Endothelial cell of hepatic sinusoid (primary cell): ENCODE data around the gene P2RX3.

Experiments
- in situ Hi-C: cut with HindIII; loops from 2 replicates; pipeline ENCODE4 v1.10.0; 2017; ENCODE audit warnings: low sequenced_read_pairs

P2RX3 gene

DNA sequence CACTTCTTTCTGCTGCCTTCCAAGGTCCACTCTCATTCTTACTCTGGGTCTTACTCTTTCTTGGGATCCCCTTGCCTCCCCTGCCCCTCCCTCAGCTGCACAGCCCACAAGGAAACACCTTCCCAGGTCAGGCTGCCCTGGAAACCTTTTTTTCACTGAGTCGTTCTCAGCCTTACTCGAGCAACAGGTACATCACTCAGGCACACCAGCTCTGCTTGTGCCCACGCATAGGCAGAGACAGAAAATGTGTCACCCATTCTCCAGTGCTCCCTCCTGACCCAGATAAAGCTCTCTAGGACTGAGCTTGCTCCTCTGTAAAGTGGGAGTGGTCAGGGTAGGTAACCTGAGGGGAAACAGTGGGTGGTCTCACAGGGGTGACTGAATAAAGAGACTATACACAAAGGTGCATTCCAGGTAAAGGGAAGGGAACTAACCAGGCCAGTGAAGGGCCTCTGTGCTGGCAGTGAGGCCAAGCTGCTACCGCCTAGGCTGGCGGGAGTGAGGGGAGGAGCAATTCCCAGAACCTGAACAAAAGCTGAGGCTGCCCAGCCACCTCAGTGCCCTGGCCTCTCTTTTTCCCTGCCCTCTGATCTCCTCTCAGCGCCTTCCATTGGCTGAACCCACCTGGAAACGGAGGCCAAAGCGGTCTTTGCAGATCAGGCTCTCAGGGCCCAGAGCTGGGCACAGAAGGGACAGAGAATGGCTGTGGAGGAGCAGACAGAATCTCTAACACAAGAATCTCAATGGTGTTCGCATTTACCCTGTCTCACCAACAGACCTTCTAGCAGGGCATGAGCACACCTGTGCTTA lies 26.9 kb downstream of the P2RX3 start:
- in situ Hi-C loops, result no loop called here

DNA sequence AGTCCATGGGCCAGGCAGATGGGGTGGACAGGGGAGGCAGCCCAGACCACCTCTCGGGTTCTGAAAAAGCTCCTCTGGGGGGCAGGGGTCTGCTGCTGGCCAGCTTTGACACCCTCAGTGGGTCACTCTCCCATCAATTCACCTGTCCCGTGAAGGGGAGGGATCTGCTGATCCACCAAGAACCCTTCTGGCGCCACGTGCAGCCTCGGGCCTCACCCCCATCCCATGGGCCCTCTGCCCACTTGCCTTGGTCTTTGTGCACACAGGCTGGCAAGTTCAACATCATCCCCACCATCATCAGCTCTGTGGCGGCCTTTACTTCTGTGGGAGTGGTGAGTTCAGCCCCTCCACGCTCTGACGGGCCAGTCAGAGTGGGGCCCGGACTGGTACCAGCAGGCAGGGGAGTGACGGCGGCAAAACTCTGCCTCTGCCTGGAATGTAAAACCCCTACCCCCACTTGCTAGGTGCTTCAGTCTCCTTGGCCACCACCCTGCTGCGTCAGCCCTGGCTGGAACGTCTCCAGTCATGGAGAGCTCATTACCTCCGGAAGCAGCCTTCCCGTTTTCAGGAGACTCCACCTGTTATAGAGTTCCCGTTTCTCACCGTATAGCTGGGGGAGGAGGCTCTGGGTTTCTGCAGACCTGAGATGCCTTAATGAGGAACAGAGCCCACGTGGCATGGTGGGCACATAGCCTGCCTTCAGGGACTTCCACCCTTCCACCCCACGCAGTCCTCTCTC lies 30.1 kb downstream of the P2RX3 start:
- in situ Hi-C loops, result no loop called here

DNA sequence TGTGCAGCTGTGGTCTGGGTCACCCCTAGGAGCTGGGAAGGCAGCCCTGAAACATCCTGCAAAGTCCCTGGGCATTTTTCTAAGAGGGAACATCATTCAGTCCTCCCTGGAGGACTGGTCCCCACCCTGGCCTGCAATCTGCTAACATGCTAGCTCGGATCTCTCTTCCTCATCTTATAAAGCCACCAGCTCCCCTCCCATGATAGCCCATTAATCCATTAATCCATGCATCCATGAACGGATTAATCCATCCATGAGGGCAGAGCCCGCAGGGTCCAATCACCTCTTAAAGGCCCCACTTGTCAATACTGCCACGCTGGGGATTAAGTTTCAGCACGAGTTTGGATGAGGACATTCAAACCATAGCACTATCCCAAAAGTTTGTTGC lies 30.7 kb downstream of the P2RX3 start:
- in situ Hi-C loops, result no loop called here

DNA sequence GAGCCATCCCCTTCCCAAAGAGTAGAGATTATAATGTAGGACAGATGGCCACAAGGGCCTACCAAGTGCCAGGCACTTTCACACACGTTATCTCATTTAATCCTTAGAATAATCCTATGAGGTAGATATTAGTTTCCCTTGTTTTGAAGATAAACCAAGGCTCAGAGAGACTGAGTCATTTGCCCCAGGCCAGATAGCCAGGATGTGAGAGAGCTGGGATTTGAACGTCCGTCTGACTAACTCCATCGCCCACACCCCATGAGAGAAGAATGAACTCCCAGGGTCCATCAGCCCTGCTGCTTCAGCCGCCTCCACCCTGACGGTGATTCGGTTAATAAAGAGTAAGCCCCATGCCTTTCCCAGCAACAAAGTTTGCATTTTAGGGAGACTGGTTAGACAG lies 32.1 kb downstream of the P2RX3 start:
- in situ Hi-C loops, result no loop called here

DNA sequence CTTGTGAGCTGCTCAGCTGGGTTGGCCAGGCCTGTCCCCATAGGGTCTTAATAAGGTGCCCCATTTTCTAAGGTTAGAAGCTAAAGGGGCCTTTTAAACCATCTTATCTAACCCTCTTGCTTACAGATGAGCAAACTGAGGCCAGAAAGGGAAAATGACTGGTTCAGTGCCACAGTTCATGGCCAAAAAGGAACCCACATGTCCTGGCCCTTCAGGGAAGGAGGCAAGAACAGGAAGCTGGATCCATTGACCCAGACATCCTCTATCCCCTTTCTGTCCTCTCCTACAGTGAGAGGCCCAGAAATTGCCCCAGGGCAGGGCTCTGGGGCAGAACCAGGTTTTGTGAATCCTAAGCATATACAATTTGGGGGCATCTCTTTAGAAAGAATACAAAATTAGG lies 32.8 kb downstream of the P2RX3 start:
- in situ Hi-C loops, result no loop called here

DNA sequence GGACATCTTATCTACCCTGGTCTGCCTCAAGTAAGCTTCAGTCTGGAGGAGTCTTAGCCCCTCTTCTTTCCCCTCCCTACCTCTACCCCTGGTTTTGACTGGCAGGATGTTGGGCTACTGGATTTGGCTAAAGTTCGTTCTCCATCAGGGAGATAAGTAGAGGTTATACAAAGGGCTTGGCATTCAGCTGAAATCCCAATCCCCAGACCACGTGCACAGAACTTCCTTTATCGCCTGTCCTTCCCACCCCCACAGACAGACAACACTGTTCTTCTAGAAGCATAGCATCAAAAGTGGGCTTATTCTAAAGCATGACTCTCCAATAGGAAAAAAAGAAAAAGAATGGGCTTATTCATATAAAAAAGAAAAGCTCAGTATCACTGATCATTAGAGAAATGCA lies 35.0 kb downstream of the P2RX3 start:
- in situ Hi-C loops, result no loop called here

DNA sequence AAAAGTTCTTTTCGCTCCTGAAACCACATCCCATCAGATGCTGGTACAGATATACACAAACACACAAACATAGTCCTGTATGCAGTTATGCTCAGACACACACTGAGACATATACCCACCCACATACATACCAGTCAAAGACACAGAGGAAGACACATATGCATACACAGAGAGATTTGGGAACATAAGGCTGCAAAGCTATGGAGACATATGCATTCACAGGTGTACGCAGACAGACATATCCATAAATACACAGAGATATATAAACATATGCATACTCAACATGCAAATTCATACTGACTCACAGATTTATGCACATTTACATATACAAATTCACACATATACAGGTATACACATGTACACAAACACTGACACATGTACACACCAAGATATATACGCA lies 36.8 kb downstream of the P2RX3 start:
- in situ Hi-C loops, result no loop called here

DNA sequence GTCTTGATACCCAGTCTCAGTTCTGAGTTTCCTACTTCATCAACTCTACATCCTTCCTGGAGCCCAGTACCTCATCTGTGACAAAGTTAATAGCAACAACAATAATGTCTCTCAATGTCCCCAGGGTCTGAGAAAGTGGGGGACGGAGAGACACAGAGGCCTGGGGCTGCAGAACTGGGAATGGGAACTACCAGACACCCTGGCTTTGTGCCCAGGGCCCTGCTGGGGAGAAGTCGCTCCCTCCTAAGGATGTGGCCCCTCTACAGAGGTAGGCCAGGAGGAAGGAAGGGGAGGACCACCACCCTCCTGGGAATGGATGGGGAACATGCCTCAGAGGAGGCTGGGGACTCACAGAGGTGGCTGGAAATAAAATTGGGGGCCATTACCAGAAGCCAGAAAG lies 37.3 kb downstream of the P2RX3 start:
- in situ Hi-C loops, result no loop called here

DNA sequence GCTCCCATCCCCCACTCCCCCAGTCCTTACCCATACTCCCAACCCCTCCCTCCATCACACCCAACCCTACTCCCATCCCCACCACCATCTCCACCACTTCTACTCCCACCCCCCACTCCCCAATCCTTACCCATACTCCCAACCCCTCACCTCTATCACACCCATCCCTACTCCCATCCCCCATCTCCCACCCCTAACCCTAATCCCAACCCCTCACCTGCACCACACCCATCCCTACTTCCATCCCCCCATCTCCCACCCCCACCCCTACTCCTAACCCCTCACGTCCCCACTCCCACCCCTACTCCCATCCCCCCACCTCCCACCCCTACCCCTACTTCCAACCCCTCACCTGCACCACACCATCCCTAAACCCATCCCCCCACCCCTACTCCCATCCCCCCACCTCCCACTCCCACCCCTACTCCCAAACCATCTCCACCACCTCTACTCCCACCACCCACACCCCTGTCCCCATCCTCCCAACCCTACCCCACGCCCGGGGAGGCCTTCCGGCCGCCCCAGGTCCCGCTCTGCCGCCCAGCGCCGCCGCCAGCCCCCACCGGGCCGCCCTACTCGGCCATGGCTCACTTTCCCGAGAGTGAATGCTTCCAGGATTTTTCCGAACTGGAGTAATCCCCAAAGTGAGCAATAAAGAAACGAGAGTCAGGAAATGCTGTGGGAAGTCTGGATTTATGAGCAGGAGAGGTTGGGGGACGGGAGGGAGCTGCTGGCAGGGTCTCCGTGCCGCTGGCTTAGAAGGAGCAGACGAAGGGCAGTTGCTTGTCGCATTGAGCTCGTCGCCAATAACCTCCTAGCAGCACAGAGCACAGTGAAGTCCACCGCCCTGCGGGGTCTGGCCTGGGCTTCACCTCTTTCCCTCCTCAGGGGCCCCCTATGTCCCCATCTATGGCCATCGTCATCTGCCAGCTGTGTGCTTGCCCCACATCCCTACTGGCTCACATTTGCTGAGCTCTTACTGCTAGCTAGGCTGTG lies 38.2 kb downstream of the P2RX3 start:
- in situ Hi-C loops, result no loop called here

DNA sequence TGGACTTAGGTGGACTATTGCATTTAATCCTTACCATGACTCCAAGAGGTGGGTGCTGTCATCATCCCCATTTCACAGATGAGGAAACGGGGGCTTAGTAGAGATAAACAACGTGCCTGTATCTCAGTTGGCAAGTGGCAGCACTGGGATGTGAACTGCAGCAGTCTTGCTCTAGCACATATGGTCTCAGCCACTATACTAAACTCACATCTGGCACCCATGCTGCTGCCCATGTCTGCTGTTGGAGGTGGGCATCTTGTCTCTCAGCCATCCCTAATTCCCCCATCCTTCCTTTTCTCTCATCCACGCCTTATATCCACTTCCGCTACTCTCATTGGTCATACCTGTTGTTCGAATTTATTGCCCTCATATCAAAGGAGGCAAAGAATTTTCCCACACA lies 39.0 kb downstream of the P2RX3 start:
- in situ Hi-C loops, result no loop called here

DNA sequence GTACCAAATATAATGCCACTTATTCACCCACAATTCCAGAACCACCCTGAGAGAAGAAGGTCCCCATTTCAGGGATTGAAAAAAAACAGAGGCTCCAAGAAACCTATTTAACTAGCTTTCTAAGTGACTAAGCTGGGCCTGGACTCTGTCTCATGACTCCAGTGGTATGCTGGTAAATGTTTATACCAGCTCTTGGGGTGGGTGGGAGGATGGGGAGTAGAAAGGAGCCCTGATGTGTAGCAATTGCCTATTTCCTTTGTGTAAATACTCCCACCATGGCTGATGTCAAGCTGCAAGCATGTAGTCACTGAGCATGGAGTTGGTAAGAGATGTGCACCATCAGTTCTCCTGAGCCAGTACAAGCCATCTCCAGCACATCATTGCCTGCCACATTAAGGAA lies 40.0 kb downstream of the P2RX3 start:
- in situ Hi-C loops, result no loop called here

DNA sequence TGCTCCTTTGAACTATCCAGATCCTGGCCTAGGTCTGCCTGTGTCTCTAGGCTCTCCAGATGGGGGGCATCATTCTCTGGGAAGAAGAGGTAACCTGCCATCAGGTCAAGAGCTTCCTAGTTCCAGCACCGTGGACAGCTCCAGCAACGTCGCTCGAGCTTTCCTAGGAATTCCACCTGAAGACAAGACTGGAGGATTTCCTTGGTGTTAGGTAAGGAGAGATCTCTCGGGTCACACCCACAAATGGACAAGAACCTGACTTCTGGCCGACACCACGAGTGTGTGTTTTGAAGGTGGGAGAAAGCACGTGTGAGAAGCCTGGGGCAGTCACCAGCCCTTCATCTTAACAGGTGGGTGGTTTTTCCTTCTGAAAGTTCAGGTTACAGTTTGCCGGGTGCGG lies 41.6 kb downstream of the P2RX3 start:
- in situ Hi-C loops, result loop anchor here (5.0 kb wide), 1 partner anchor 242 kb away; no protein-coding TSS in a partner anchor

DNA sequence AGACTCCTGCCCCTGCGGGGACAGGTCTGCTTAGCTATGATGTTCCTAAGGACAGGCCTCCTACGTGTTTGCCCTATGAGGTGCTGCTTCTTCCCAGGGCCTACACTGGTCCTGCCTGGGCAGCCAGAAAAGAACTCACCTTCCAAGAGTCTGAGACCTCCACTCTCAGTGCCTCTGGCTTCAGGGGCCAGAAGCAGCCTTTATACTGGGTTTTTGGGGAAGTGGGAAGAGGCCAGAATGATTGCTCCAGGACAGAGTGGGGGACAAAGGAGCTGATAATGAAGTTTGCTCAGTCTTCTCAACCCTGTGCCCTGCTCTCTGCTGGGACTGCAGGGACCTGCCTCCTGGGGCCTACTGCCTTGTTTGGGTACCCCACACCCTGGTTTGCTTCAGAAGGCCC lies 42.8 kb downstream of the P2RX3 start, which contains the start of gene PRG3:
TSS of gene PRG3 (minus strand) at position 176 of the 400 bp plus-strand sequence. CDS start 442 bp downstream, outside the sequence.
- in situ Hi-C loops, result loop anchor here (5.0 kb wide), 1 partner anchor 244 kb away; no protein-coding TSS in a partner anchor

DNA sequence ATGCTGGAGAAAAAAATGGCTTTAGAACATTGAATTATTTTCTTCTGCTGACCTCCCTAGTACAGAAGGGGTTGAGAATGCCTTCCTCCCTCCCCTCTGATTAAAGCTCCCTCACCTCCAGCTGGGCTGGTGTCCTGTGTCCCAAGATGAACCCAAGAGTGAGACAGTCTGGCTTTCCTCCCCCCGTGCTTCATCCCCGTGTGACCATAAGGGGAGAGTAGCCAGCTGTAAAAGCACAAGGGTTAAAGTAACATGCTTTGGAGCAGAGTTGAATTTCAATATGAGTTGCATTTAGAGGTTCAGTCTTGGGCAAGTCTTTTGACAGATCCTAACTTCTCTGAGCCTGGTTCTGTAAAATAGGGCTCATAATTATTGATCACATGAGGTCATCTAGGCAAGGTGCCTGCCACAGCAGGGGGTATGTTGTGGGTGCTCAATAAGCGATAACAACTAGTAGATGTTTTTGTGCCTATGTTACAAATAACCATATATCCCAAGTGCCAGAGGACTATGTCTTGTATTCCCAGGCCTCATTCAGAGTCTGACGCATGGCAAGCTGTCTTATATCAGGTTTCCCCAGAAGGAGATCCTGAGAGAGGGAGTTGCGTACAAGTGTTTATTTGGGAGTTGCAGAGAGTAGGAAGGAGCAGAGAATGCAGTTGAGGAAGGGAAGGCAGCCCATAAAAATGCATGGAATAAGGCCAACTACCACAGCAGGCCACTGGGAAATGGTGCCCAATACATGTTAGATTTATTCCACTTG lies 48.2 kb downstream of the P2RX3 start:
- in situ Hi-C loops, result no loop called here

DNA sequence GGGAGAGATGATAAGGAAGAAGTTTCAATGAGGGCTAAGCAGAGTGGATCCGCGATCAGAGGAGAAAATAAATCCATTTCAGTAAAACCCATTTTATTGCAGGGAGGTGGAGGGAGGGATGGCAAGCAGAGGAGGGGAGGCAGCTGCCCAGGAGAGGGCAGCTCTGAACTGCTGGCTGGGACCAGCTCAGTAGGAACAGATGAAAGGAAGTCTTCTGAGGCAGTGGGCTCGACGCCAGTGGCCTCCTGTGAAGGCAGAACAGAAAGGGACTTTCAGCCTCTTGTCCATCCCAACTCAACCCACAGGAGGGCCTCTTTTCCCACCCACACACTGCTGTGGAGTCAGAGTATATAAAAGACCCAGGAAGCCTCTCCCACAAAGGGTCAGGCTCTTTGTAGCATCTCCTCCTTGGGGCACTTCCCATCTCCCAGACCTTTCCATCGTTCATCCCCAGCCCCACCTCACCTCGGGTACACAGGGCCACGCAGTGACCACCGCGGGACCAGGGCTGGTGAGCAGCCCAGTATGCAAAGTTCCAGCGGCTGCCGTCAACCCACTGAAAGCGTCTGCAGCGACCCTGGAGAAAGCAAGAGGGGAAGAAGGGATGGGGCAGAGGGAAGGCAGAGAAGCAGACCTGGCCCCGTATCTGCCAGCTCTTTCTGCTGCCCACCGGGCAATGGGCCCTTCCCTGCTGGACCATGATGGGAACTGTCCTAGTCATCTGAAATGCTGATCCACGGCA lies 49.3 kb downstream of the P2RX3 start:
- in situ Hi-C loops, result no loop called here

DNA sequence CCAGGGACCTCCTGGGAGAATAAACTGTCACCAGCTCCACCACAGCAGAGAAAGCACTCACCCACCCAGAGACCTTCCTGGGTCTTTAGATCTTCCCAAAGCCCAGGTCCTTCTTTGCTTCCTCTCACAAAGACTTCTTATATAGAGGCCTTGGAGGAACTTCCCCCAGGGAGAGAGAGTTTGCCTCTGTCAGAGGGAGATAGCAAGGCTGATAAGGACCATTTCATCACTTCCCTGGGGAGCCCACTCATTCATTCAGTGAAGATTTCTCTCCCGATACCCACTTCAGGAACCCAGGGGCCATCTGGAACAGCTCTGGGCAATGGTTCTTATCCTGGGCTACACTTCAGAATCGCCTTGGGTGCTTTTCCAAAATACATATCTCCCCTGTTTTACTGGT lies 52.4 kb downstream of the P2RX3 start, which contains the start of gene PRG2:
TSS of gene PRG2 (minus strand) at position 116 of the 400 bp plus-strand sequence. CDS start 706 bp downstream, outside the sequence.
- in situ Hi-C loops, result no loop called here

DNA sequence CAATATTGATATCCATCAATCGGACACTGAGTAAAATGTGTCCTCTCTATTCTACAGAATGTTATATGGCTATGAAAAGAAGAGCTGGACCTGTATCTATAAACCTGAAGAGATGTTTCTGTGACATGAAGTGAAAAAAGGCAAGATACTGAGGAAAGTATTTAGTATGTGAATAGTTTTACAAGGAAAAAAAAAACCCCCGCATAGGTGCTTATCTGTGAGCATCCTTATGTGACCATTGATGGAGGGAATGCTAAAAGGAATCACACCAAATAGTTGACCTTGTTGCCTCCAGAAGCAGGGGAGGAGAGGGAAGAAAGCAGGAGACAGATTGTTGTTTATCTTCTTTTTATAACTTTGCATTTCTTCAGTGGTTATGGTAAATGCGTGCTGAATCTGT lies 53.0 kb downstream of the P2RX3 start:
- in situ Hi-C loops, result no loop called here

DNA sequence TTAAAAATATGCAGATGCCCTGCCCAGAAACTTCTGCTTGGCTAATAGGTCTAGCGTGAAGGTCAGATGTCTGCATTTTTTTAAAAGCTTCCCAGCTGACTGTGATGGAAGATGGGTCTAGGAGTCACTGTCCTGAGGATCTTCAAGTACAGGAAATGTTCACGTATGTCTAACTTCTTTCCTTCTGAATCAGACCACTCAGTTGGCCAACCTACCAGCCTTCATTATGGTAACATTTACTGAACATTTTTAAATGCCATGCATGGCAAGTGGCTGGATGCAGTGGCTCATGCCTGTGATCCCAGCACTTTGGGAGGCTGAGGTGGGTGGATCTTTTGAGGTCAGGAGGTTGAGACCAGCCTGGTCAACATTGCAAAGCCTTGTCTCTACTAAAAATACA lies 53.4 kb downstream of the P2RX3 start:
- in situ Hi-C loops, result no loop called here

DNA sequence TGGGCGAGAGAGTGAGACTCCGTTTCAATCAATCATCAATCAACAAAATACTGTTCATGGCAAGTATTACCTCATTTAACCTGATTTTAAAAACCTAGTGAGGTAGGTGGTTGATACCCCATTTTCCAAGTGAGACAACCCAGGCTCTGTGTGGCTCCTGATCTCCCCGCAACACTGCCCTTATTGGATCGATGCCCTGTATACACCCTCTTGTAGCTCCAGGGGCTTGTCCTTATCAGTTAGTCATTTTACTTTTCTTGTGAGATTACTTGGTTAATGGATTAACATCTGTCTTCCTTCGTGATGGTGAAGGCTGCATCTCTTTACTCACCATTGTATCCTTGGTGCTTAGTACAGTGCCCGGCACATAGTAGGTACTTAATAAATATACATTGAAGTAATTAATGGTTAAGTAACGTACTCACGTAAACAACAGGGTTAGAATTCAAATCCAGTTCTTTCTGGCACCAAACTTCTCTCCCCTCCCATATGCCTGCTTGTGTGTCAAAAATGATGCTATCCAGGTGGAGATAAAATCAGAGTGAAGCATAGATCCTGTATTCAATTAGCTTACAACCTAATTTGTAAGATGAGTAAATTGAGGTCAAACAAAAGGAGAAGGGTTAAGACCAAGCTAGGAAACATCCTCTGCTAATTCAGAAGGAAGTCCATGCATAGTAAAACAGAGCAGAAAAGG lies 54.1 kb downstream of the P2RX3 start:
- in situ Hi-C loops, result no loop called here
